Small intestine (tissue), 7 donors: ENCODE results near the gene PTPRU. TPM values are rescaled to one million over a fixed set of nuclear protein-coding genes. Genes with fewer than 3 reads are reported as not detected.
A peak's percentile ranks its signal among the peaks of the same experiment; 100 is the strongest.

Source experiments
- DNase-seq, 2 donors: peaks; one replicate each; pipeline versions ENCODE4 v3.0.0 to v3.0.0-alpha.2; 2013
- FAIRE-seq: peaks from 2 replicates; lab custom pipeline; 2012; peaks lifted over from hg19 to GRCh38; lab: Jason Lieb, UNC
- H3K27ac ChIP-seq, 3 donors: one replicate each; pipeline ENCODE4 v1.5.1; 2013; ENCODE audit warnings: low read length in 2 of 3, mild to moderate bottlenecking in 2 of 3, control low read depth in 1 of 3, inconsistent platforms in 1 of 3, low read depth in 1 of 3, moderate library complexity in 1 of 3
- H3K27me3 ChIP-seq, 3 donors: one replicate each; pipeline ENCODE4 v1.6.1; 2013; ENCODE audit warnings: low read length in 3 of 3, inconsistent platforms in 1 of 3; ENCODE audit not compliant: control insufficient read depth in 3 of 3, insufficient read depth in 3 of 3
- H3K36me3 ChIP-seq, 3 donors: one replicate each; pipeline ENCODE4 v1.6.1; 2013; ENCODE audit warnings: low read length in 3 of 3, inconsistent platforms in 1 of 3, low read depth in 1 of 3, mild to moderate bottlenecking in 1 of 3, moderate library complexity in 1 of 3; ENCODE audit not compliant: control insufficient read depth in 3 of 3, insufficient read depth in 2 of 3
- H3K4me1 ChIP-seq, 3 donors: one replicate each; pipeline ENCODE4 v1.6.1; 2013; ENCODE audit warnings: low read length in 2 of 3, inconsistent platforms in 1 of 3, low read depth in 1 of 3, mild to moderate bottlenecking in 1 of 3, moderate library complexity in 1 of 3; ENCODE audit not compliant: control insufficient read depth in 3 of 3, insufficient read depth in 2 of 3
- H3K4me3 ChIP-seq, 3 donors: one replicate each; pipeline ENCODE4 v1.5.1; 2013; ENCODE audit warnings: low read length in 3 of 3, control low read depth in 1 of 3, inconsistent platforms in 1 of 3, low read depth in 1 of 3, mild to moderate bottlenecking in 1 of 3, moderate library complexity in 1 of 3
- H3K9me3 ChIP-seq, 2 donors: one replicate each; pipeline ENCODE4 v1.6.1; 2013; ENCODE audit warnings: low read depth in 1 of 2, low read length in 1 of 2; ENCODE audit not compliant: control insufficient read depth in 2 of 2, insufficient read depth in 1 of 2
- WGBS, 3 donors: extraction: QIAGEN DNeasy Blood & Tissue Kit; methylation state at CpG; one replicate each; pipeline ENCODE4 v1.1.7; 2013; 5-methylcytosine and 5-hydroxymethylcytosine counted together
- polyA plus RNA-seq, 4 donors: library from polyadenylated mRNA; stranded (reverse) in 3 of 4; unstranded in 1 of 4; fragments of 200-250 nt in 3 of 4; fragments of 120-200 nt in 1 of 4; gene quantifications; one replicate each; pipeline versions ENCODE4 v1.2.1 to v1.2.3, GENCODE V29; 2013
- donor health status: healthy with polysubstance abuse.
- donor health status: control.
- donor health status: control.
- donor health status: Bipolar disorder and iron deficiency.
- donor health status: healthy.

Gene PTPRU
- polyA plus RNA-seq, 4 donors = 0.27 to 44.5 (median 4.3) TPM; not detected in 1

DNA sequence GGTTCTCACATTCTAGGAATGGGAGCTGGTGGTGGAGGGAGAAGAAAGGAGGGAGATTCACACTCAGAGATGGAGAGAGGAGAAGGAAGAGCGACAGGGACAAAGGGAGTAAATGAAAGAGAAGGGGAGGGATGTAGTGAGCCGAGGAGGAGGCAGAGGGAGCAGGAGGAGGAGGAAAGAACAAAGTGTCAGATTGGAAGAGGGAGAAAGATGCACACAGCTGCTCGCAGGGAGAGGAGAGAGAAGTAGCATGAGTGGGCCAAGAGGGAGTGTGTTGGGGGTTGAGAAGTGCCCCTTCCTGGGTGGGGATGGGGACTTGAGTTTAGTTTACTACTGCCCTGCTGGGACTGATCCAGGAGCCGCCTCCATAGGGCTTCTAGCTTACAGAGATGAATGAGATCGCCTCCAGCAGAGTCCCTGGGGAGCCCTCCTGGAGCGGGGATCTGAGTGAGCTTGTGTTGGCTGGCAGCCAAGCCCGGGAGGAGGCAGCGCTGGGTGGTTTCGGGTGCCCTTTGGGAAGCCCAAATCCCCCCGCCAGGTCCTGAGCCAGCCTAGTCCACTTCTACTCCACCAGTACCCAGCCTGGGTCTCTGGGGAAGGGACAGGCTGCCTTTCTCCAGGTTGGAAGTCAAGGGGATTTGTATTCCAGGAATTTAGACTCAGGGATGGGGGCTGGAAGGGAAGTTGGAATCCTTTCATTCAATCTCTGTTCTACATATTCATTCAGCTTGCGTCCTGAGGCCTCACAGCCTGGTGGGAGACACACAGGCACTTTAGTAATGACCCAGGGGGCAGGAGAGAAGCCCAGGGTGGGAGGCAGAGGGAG, 20.9 kb downstream of the PTPRU start:
- no peaks in the 10 kb centered on the region for H3K4me1 ChIP-seq
- FAIRE-seq = no peak
- H3K4me3 ChIP-seq = no peak overlapping the region
- WGBS, 3 donors = 36 to 42% (median 36%) methylated on average over 11 of the region's 11 CpGs
- no peak for DNase-seq
- peaks cover 6 to 19% (median 17%) of the 10 kb centered on the region in 3 donors for H3K27me3 ChIP-seq
- H3K9me3 ChIP-seq = no peaks in the 10 kb centered on the region
- no peaks in the 10 kb centered on the region for H3K36me3 ChIP-seq
- H3K27ac ChIP-seq = no peak overlapping the region

DNA sequence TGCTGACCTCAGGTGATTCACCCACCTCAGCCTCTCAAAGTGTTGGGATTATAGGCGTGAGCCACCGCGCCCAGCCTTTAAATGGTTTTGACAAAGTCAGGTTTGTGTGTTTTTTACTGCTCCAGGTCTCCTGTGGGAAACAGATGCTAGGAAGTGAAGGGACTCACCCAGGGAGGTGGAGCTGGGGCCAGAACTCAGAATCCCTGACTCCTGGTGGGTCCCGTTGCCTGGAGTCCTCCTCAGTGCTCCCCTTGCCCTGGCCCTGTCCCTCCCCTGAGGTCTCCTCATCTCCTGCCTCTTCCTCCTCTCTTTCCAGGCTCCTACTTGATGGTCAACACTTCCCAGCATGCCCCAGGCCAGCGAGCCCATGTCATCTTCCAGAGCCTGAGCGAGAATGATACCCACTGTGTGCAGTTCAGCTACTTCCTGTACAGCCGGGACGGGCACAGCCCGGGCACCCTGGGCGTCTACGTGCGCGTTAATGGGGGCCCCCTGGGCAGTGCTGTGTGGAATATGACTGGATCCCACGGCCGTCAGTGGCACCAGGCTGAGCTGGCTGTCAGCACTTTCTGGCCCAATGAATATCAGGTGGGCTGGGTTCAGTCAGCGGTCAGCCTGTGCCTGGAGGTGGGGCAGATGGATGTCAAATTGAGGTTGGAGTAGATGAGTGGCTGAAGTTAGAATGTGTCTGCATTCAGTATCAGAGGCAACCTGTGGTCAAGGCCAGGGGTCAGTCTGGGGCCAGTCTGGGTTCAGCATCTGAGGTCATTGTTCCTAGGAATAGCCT, 22.1 kb downstream of the PTPRU start:
- no peaks in the 10 kb centered on the region for H3K36me3 ChIP-seq
- H3K4me1 ChIP-seq = no peaks in the 10 kb centered on the region
- H3K9me3 ChIP-seq = no peaks in the 10 kb centered on the region
- H3K27ac ChIP-seq = no peak overlapping the region
- H3K4me3 ChIP-seq = no peak overlapping the region
- H3K27me3 ChIP-seq = peaks cover 6 to 19% (median 17%) of the 10 kb centered on the region in 3 donors
- no peak for DNase-seq
- no peak for FAIRE-seq
- 68 to 82% (median 69%) methylated on average over 16 of the region's 16 CpGs for WGBS, 3 donors

- Histone ChIP-seq H3K4me3 (peak overlapping the region in 2 of 3 donors; percentile 7 to 42), H3K36me3 (no peaks in the 10 kb centered on the region), H3K27me3 (peaks cover 6 to 19% (median 17%) of the 10 kb centered on the region in 3 donors), H3K9me3 (no peaks in the 10 kb centered on the region), H3K4me1 (no peaks in the 10 kb centered on the region), H3K27ac (no peak overlapping the region)
- no peak for FAIRE-seq
- WGBS, 3 donors = 6 to 17% (median 13%) methylated on average over 36 to 38 of the region's 38 CpGs
- no peak for DNase-seq
Measured at GRCh38 chr1:29258976-29259801, 22.9 kb downstream of the PTPRU start.

DNA sequence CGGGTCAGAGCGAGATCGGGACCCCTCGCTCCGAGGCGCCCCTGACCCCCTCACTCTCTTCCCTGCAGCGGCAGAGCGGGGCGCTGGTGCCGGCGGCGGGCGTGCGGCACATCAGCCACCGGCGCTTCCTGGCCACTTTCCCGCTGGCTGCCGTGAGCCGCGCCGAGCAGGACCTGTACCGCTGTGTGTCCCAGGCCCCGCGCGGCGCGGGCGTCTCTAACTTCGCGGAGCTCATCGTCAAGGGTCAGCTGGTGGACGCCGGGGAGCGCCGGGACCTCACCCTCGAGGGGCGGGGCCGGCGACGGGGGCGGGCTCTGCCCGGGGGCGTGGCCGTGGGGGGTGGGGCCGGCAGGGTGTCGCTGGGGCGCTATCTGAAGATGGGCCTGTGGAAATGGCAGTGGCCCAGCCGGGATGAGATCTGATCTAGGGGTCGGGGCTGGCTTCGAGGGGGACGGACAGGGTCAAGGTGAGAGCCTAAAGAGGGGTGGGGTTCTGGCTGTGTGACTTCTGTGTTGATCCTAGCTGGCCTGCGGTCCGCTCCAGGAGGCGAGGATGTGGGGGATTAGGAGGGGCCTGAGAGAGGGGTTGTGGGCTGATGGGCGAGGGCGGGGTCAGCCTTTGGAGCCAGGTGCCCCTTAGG, 23.6 kb downstream of the PTPRU start:
- no peak for FAIRE-seq

DNA sequence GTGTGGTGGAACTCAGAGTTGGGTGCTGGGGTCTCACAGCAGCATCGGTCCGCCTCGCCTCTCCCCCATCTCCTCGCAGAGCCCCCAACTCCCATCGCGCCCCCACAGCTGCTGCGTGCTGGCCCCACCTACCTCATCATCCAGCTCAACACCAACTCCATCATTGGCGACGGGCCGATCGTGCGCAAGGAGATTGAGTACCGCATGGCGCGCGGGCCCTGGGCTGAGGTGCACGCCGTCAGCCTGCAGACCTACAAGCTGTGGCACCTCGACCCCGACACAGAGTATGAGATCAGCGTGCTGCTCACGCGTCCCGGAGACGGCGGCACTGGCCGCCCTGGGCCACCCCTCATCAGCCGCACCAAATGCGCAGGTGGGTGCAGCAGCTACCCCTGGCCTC, 24.2 kb downstream of the PTPRU start:
- no peak overlapping the region for H3K4me3 ChIP-seq
- H3K4me1 ChIP-seq = no peaks in the 10 kb centered on the region
- DNase-seq (no peak), FAIRE-seq (no peak)
- no peaks in the 10 kb centered on the region for H3K36me3 ChIP-seq
- no peak overlapping the region for H3K27ac ChIP-seq
- WGBS, 3 donors = 50 to 60% (median 51%) methylated on average over 25 to 29 of the region's 29 CpGs
- H3K27me3 ChIP-seq = peaks cover 6 to 19% (median 17%) of the 10 kb centered on the region in 3 donors
- no peaks in the 10 kb centered on the region for H3K9me3 ChIP-seq

More for the DNA sequence above, 23.6 kb downstream of the PTPRU start:
- Histone ChIP-seq H3K27ac (no peak overlapping the region), H3K4me1 (no peaks in the 10 kb centered on the region), H3K4me3 (peak overlapping the region in 2 of 3 donors; percentile 7 to 42), H3K9me3 (no peaks in the 10 kb centered on the region), H3K36me3 (no peaks in the 10 kb centered on the region), H3K27me3 (peaks cover 6 to 19% (median 17%) of the 10 kb centered on the region in 3 donors)
- peak; percentile 38 to 57 for DNase-seq
- WGBS, 3 donors = 3 to 4% (median 4%) methylated on average over 41 to 56 of the region's 56 CpGs

GRCh38 chr1:29264773-29265389, 28.6 kb downstream of the PTPRU start:
- no peak for DNase-seq
- no peaks in the 10 kb centered on the region for H3K36me3 ChIP-seq
- no peaks in the 10 kb centered on the region for H3K4me1 ChIP-seq
- no peak overlapping the region for H3K27ac ChIP-seq
- no peak overlapping the region for H3K4me3 ChIP-seq
- FAIRE-seq = no peak
- 17 to 61% (median 35%) methylated on average over 4 of the region's 4 CpGs for WGBS, 3 donors
- peaks cover 6 to 10% (median 9%) of the 10 kb centered on the region in 3 donors for H3K27me3 ChIP-seq
- no peaks in the 10 kb centered on the region for H3K9me3 ChIP-seq

DNA sequence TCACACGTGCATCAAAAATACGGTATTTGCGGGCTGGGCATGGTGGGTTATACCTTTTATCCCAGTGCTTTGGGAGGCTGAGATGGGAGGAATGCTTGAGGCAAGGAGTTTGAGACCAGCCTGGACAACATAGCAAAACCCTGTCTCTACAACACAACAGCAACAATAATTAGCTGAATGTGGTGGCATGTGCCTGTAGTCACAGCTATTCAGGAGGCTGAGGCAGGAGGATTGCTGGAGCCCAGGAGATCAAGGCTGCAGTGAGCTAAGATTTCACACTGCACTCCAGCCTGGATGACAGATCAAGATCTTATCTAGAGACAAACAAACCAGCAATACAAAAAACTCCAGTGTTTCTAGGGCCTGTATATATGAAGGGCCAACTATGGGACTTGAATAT, 30.6 kb downstream of the PTPRU start:
- H3K4me3 ChIP-seq = no peak overlapping the region
- no peaks in the 10 kb centered on the region for H3K9me3 ChIP-seq
- H3K27me3 ChIP-seq = peaks cover 0 to 4% (median 0%) of the 10 kb centered on the region in 3 donors
- no peak overlapping the region for H3K27ac ChIP-seq
- FAIRE-seq (no peak), DNase-seq (no peak)
- H3K36me3 ChIP-seq = no peaks in the 10 kb centered on the region
- no peaks in the 10 kb centered on the region for H3K4me1 ChIP-seq
- 88 to 97% (median 90%) methylated on average over 3 of the region's 3 CpGs for WGBS, 3 donors
